T-helper 22 cell (primary cell): Measurements from ENCODE around the gene GRID1.

Experiments used
- DNase-seq: peaks from one replicate; pipeline ENCODE4 v3.0.0-alpha.2; 2020; ENCODE audit warnings: low read depth

GRID1 gene

DNA sequence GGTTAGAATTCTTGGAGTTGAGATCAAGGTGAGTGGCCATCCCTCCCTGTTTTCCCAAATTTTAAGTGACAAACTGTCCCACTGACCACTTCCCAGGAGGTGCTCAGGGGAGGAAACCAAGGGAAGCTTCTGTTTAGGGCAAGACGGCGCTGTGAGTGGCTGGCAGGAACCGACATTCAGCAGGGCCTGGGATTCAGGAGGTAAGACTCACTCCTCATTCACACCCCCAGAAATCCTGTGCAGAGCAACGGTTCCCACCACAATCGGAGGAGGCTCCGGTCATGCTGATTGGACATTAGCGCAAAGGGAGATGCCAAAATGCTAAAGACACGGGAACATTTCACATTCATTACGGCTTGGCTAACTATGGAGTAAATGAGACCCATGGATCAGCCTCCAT lies 200.9 kb downstream of the GRID1 start:
- DNase-seq = no peak

DNA sequence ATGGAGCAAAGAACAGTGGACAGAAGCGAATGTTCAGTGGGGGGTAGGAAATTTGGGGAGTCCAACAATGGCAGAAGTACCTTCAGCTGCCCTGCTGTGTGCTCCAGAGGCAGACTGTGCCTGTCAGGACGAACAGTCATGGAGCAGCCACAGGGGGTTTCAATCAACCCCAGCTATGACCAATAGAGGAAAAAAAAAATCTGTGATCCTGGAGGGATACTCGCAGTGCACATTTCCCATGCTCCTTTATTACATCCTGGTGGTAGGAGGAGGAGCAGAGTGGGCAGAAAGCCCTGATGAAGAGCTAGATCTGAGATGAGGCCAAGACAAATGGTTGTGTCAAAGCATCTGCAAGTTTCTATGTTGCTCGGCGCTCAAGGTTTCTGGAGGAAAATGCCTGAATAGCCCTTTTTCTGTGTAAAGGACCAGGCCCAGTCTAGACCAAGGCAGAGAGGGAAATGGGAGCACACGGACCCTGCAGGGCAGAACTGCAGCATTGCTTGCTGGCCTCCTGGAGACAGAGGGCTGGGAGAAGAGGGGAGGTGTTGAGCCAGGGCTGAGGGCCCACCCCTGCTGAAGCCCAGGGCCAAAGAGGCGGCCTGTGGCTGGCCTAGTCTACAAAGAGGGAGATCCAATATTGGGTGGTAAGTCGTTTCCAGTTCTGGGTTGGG lies 201.5 kb downstream of the GRID1 start:
- no peak for DNase-seq

DNA sequence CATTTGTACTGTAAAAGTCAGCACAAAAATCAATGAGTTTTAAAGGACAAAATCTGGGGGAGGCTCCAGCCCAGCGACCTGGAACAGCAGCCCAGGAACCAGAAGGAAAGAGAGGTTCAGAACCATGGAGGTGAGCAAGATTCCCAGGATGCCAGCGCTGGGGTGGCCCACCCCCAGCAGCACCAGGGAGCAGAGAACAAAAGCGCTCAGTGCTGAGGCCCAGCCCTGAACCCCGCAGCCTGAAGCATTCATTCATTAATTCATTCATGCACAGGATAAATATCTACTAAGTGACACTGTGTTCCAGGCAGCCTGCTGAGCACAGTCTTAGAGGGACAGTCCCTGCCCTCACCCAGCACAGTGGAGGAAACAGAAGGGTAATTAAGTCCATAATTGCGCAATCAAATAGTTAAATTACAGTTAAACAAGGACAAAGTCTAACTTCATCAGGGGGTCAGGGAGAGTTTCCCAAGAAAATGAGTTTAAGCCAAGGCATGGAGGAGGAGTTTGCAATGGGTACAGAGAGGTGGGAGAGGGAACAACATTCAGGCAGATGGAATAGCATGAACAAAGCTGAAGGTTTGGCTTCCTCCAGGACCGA lies 202.3 kb downstream of the GRID1 start:
- no peak for DNase-seq

DNA sequence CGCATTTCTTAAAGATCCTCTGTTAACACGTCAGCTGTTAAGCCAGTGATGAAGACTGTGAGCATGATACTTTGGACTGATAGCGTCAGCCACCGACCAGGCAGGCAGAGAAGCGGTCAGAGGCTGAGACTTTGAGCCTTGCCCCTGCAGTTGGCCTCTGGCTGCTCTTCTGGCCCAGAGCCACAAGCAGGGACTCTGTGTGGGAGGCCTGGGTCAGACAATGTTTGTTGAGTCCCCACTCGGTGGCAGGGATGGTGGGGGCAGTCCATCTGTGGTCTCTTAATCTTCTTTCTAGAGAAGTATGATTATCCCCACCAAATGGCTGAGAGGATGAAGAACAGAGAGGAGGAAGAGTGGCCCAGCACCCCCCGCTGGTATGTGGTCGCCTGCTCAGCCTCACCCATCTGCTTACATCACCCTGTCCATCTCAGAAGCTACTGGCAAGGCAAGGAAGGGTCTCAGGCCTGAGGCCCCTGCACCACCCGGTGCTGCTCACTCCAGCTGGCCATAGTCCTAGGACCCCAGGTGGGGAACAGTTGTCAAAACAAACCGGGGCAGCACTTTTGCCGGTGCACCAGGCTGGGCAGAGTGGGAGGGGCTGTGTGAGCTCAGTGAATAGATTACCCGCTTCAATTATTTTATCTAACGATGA lies 202.9 kb downstream of the GRID1 start:
- DNase-seq = no peak

DNA sequence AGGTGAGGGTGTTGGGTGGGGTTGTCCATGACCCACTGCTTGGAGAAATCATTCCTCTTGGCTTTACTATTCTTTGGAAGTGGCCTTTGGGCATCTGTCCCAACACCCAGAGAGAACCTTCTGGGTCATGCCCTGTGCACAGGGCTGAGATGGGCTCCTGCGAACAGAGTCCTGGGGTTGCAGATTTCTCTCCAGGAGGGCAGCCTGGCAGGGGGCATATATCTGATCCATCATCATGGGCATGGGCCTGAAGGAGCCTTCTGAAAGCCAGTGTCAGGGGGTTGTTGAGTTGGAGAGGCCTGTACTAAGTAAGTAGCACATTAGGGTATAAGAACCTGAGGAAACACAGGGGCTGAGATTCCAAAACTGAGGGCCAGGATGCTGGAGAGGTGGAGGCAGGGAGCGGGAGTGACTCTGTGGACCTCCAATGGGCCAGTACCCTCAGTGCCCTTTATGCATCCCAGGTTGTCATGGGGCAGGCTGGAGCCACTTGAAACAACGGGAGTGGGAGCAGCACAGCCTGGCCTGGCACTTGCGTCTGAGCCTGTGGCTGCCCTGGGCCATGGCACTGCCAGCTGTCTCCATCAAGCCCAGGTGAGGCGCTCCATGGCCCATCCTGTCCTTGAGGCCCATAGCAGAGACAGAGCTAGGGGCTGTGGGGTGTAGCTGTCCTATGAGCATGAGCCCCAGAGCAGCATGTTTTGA lies 203.7 kb downstream of the GRID1 start:
- no peak for DNase-seq

DNA sequence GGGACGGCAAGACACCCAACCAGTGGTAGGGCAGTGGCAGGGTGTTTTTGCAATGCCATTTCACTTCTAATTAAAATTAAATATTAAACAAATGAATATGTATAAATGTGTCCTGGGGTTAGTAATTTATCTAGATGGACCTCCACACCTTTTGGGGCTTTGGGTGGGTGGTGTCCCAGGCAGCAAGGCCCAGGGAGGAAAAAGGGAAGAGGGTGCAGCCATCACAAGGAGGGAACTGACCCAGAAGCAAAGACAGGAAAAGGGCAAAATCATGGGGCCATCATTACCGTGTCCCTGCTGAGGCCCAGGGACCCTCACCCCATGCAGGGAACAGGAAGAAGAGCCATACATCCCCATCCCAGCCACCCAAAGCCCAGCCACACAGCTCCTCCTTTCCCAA lies 204.6 kb downstream of the GRID1 start:
- no peak for DNase-seq

DNA sequence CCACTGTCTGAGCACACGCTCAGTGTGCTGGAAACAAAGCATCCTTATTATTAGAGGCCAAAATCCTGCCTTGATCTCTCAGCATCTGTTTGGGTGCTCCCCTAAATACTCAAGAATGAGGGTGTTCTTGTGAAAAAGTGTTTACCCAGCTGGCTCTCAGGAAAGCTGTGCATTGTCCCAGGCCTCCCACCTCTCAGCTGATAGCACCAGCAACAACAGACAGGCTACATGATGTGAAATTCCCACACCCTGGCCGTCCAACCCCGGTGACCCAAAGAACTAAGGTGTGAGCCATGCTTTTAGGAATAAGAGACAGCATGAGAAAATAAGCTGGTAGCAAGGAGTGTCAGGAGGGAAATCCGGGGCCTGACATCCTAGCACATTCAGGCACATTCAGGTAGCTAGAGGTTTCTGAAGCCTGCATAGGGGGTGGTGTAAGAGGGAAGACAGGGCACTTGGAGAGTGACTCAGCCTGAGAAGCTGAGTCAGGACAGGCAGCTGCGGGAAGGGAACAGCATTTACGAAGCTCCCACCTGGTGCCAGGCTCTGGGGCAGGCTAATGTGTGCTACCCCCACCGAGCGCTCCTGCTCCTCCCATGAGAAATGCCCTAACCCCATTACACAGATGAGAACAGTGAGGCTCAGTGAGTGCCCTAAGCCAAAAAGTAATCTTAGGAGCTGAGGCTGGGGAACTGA lies 205.6 kb downstream of the GRID1 start:
- no peak for DNase-seq

DNA sequence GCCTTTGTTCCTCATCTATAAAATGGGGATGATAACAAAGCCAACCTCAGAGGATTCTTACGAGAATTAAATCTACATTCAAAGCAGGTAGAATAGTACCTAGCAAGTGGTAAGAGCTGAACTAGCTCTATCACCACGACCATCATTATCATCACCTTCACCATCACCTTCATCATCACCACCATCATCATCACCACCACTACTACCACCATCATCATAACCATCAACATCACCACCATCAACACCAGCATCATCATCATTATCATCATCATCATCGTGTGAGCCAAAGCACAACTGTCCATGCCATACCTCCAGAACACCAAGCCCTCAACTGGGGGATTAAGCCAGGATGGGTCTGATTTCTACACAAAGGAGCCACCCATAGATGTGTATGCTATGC lies 206.8 kb downstream of the GRID1 start:
- DNase-seq = no peak

DNA sequence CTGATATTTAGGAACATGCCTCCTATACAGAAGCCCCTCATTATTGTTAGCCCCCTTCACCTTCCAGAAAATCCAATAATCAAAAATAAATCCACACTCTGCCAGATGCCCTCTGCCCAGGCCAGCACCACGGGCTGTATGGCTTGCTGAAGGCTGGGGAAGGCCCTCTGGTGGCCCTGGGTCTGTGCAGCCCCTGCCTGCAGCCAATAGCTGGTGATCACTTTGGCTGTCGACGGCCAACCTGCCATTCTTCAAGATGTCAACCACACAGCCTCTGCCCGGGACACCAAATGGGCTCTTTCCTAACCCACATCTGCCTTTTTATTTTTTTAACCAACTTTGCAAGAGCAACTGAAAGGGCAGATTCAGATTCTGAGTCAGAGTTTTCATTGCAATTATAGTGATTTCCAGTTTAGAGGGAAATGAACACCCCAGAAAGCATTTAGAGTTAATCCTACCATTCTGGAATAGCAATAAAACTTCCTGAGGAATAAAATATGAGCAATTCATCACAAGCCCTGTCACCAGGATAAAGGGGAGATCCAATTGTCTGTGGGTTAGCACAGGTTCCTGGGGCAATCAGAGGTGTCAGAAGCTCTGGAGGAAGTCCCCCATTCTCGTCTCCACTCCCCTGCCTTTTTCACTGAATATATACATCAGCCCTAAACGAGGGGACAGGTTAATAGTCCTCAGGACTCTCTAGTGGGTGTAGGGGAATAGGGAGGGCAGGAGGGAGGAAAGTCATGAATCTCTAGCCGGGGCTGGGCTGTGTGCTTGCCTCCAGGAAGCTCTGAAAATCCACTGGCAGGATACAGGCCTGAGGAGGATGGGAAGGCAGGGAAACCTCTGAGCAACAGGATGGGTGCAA lies 211.3 kb downstream of the GRID1 start:
- DNase-seq = no peak

DNA sequence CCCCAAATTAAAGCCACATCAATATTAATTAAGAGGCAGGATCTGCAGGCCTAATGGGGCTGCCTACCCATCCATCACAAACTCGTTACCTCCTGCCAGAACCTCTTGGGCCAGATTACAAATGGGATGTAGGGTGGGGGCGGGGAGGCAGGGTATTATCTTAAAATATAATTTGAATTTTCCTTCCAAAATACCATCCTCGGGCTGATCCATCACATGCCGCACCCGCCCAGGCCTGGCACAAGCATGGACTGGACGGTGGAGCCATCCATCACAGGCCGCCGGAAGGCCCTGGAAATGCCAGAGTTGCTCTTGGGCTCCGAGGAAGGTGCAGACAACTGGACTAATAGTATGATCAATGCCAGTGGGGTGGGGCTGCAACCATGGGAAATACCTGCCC lies 212.8 kb downstream of the GRID1 start:
- DNase-seq = no peak

DNA sequence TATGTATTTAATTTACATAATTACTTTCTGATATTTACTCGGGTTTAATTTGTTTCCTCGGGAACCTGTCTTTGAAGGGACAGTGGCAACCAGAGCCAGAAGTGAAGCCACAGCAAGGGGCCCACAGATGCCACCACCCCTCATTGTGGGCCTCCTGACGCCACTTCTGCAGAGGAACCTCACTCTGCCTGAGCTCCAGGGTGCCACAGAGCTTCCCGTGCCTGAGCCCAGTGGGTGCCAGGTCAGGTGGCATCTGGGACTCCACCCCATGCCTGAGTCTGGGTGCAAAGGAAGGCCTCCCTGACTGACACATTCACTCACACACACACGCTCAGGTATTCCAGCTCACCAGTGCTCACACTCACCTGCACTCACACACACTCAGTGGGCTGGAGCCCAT lies 213.7 kb downstream of the GRID1 start:
- DNase-seq = no peak

DNA sequence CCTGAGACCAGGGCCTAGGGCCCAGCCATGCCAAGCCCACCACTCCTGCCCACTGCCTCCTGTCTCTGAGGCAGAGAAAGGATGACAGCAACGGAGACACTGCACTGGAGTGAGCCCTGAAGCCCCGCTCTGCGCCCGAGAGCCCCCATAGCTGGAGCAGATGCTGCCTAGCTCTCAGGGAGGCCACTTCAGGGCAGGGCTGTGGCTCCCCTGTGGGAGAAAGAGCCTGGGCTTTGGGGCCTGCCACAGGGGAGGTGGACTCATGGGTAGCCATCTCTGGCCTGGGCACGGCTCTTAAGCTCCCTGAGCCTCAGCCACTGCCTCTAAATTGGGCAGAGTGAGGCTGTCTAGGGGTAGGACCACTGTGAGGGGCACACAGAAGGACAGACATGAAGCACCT lies 214.2 kb downstream of the GRID1 start:
- DNase-seq = no peak

DNA sequence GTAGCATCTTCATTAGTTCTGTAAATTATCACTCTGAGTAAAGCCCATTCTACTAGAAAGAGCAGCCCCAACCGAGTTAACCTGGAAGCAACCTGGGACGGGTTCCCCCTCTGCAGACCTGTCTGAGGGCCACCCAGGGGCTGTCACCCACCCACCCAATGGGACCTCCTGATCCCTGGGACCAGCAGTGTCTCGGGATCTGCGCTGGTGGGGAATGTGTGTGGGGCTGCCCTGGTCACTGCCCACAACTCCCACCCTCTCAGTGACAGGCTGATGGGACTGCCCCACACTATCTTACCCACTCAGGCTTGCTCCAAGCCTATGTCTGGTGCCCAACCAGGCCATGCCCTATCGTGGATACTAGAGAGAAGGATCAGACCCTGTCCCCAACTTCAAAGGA lies 215.0 kb downstream of the GRID1 start:
- no peak for DNase-seq

DNA sequence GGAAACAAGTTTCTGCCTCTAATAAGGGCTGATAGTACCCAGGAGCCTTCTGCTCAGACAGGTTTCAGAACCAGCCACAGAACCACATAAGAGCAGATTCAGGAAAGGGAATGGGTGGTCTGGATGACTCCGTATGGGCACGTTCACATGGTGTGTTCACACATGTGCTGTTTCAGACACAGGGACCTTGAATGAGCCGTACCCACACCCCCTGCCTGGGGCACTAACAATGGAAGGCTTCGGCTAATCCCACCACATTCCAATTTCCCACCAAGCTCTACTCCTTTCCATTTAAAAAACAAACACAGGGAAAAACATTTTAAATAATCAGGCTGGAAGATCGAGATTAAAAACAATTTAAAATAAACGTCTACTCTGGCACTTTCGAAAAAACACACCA lies 217.3 kb downstream of the GRID1 start:
- DNase-seq = no peak

DNA sequence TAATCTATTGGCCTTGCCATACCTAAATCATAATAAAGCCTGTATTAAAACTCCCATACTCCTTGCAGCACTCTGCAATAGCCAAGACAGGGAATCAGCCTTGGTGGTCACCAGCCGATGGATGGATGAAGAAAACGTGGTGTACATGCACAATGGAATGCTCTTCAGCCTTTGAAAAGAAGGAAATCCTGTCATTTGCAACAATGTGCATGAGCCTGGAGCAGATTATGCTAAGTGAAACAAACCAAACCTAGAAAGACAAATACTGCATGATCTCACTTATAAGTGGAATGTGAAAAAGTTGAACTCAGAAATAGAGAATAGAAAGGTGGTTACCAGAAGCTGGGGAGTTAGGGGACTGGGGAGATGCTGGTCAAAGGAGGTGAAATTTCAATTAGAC lies 218.5 kb downstream of the GRID1 start:
- no peak for DNase-seq

DNA sequence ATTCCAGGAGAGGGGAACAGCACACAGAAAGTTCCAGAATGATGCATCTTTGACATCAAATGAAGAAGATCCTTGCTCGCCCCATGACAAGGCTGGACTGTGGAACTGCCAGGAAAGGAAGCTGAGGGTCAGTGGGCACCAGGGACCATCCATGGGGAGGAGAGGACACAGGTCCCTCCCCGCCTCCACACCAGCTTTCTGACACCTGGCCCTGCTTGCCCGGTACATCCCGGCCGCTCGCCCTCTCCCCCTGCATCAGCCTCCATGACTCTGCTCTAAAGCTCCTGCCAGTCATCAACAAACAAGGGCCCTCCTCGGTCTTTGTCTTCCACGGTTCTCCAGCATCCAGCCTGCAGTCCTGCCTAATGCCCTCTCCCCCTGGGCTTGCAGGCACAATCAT lies 222.3 kb downstream of the GRID1 start:
- DNase-seq = no peak

DNA sequence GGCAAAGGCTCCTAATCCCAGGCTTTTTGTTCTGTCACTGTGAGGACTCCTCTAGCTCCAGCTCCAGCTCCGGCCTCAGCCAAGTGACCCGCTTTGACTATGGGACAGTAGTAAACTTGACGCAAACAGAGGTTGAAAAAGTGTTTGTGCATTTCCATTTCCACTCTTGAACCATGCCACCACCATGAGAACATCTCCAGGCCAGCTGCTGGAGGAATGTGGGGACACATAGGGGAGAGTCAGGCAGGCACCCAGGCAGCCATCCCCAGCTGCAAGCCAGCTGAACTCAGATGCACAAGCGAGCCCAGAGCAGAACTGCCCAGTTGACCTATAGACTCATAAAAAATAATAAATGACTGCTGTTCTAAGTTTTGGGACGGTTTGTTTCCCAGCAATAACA lies 224.7 kb downstream of the GRID1 start:
- DNase-seq = no peak

DNA sequence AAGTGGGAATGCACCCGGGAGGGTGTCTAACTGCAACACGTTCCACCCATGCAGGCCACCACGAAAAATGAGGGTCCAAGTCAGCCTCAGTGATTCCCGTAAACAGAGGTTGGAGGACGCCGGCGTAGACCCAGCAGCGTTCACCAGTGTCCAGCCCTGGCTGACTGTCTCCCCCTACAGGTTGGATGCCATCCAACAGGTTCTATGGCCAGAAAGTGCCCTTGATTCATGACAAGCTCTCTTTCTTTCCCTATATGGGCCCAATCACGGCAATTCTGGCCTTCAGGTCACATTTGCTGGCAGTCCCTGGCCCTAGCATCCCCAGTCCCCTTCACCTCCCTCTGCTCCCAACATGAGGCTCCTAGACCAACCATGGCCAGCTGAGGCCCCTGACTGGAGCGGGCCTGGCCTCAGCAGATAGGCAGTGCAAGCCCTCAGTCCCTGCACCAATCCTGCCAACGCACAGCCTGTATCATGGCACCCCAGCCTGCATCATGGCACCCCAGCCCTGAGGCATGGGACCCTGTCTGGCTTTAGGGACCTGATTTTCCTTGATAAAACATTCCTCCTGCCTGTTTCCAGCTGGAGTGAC lies 227.4 kb downstream of the GRID1 start:
- DNase-seq = no peak

DNA sequence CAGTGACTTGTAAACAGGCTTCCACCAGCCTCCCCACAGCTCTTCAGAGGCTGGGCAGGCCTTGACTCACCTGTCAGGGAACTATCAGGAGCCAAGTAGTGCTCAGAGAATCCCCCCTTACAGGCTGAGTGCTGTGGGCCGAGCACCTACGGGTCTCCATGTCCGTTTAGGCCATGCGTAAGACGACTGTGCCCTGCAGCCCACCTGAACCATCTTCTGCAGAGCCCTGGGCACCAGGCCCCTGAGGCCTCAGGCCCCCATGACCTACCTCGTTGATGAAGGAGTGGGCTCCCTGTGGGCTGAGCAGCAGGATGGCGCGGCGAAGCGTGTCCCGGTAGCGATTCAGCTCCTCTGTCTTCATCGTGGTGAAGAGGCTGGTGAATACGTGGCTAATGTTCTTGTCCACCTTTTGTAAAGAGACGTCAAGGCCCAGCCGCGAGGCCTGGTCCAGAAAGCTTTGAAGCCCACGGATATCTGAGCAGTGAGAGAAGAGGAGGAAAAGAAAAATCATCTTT lies 228.0 kb downstream of the GRID1 start:
- no peak for DNase-seq

DNA sequence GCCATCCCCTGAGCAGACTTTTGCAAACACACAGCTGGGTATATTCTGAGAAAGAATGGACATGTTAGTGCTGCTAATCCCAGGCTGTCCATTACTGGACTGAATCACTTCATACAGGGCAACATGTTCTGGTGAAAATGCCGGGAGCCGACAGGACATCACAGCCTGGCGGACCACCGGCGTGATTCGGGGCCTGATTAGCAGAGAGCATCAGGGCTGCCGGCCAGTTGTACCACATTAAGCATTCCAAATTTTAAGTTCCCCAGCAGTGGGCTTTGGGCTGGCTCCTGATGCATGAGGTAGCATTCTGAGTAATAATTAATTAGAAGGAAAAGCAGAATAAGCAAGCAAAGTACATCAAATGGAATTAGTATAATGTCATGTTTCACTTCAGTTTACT lies 229.0 kb downstream of the GRID1 start:
- no peak for DNase-seq

DNA sequence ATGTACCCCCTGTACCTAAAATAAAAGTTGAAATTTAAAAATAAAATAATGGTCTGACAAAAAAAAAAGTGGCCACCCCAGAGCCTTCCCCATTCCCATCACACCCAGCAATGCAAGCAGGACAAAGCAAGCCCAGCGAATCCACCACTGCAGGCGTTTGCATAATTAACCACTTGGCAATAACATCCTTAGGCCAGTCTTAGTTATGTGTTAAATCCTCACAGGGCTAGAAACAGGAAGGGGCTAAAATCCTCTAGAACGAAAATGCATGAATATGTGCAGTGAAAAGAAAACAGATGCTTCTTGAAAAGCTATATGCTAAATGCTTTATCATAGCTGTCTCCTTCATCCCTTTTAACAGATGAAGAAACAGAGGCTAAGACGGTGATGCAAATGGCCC lies 229.7 kb downstream of the GRID1 start:
- no peak for DNase-seq
